PC-3 (cell line): ENCODE data around the gene KRTAP12-2.

Experiments
- EZH2phosphoT487 ChIP-seq: fragments of 300-600 bp; sonication (generic); IDR thresholded peaks from 2 replicates; pipeline ENCODE4 v1.6.1; 2018; ENCODE audit warnings: mild to moderate bottlenecking, antibody characterized with exemption, low read length, borderline replicate concordance
- TF ChIP-seq, protein P1 (sequence below): fragments of 300-600 bp; sonication (generic); conservative IDR thresholded peaks from 2 replicates; pipeline ENCODE4 v1.5.1; 2017; ENCODE audit warnings: antibody characterized with exemption, low read depth, mild to moderate bottlenecking, low read length

DNA sequence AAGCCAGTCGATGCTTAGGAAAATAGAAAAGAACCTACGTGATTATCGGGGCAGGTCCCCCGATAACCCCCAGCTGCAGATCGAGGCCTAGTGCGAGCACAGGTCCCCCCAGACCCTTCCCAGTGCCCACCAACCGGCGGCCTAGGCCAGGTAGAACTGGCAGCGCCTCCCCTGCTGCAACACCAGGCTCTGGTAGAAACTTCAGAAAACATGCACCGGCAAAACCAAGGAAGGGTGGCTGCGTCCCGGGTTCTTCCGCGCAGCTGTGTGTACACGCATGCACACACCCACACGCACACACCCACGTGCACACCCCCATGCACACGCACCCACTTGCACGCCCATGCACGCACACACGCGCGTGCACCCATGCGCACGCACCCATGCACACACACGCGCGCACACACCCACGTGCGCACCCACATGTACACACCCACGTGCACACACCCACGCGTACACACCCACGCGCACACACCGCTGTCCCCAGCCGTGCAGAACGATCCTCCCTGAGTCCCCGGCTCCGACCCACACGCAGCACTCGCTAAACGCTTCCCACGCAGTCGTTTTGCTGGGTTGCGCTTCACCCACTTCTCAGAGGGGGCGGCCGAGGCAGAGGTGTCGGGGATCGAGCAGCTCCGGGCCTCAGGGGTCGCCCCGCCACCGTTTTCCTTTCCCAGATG, 39.4 kb upstream of the KRTAP12-2 start:
- TF ChIP-seq EZH2phosphoT487, result no peak
- TF ChIP-seq, protein P1, sequence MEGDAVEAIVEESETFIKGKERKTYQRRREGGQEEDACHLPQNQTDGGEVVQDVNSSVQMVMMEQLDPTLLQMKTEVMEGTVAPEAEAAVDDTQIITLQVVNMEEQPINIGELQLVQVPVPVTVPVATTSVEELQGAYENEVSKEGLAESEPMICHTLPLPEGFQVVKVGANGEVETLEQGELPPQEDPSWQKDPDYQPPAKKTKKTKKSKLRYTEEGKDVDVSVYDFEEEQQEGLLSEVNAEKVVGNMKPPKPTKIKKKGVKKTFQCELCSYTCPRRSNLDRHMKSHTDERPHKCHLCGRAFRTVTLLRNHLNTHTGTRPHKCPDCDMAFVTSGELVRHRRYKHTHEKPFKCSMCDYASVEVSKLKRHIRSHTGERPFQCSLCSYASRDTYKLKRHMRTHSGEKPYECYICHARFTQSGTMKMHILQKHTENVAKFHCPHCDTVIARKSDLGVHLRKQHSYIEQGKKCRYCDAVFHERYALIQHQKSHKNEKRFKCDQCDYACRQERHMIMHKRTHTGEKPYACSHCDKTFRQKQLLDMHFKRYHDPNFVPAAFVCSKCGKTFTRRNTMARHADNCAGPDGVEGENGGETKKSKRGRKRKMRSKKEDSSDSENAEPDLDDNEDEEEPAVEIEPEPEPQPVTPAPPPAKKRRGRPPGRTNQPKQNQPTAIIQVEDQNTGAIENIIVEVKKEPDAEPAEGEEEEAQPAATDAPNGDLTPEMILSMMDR, result no peak
